Endothelial cell of umbilical vein (primary cell): ENCODE data around the gene DIP2A. TPM values are rescaled to one million over a fixed set of nuclear protein-coding genes. Genes with fewer than 3 reads are reported as not detected.

Experiments
- BruUV-seq: library from RNA; stranded (reverse); fragments of 400-500 nt; replicated peaks from 2 replicates; lab custom pipeline; 2021; lab: Mats Ljungman, UMichigan
- CTCF ChIA-PET: fragments of 300-600, 350-600 bp; sonication (Branson Sonifier 250); formaldehyde crosslinking; loops from one replicate; lab custom pipeline; 2021; ENCODE audit warnings: antibody characterized with exemption, inconsistent platforms; lab: Charles Lee
- POLR2A ChIA-PET: fragments of 300-600, 350-600 bp; sonication (Branson Sonifier 250); formaldehyde crosslinking; loops from one replicate; lab custom pipeline; 2021; ENCODE audit warnings: antibody characterized with exemption, inconsistent platforms; lab: Charles Lee
- DNase-seq: peaks from one replicate; pipeline ENCODE4 v3.0.0-alpha.2; 2011; ENCODE audit warnings: low read depth, low spot score
- FAIRE-seq: peaks from 2 replicates; lab custom pipeline; 2011; peaks lifted over from hg19 to GRCh38; lab: Jason Lieb, UNC
- H2AFZ ChIP-seq: 2 replicates; pipeline ENCODE4 v1.6.0; 2012; ENCODE audit warnings: low read depth, low read length, control low read depth, inconsistent platforms
- H3K27ac ChIP-seq: 2 replicates; pipeline ENCODE4 v1.5.1; 2011; ENCODE audit warnings: low read depth, mild to moderate bottlenecking, control low read depth, low read length, moderate library complexity; ENCODE audit not compliant: insufficient read depth
- H3K27me3 ChIP-seq, 2 experiments: 2 replicates each; pipeline versions ENCODE4 v1.6.0 to v1.6.1; 2011; ENCODE audit warnings: low read length in 2 of 2, mixed read lengths in 1 of 2; ENCODE audit not compliant: control insufficient read depth in 2 of 2, insufficient read depth in 2 of 2
- H3K36me3 ChIP-seq, 2 experiments: 2 replicates in 1 of 2; 3 replicates in 1 of 2; pipeline ENCODE4 v1.5.1; 2011; ENCODE audit warnings: low read length in 2 of 2, mild to moderate bottlenecking in 1 of 2, moderate library complexity in 1 of 2; ENCODE audit not compliant: control insufficient read depth in 2 of 2, insufficient read depth in 2 of 2; ENCODE audit errors: extremely low read depth in 1 of 2
- H3K4me1 ChIP-seq: 3 replicates; pipeline ENCODE4 v1.5.1; 2011; ENCODE audit warnings: mild to moderate bottlenecking, low read length; ENCODE audit not compliant: control insufficient read depth, insufficient read depth; ENCODE audit errors: extremely low read depth
- H3K4me2 ChIP-seq: 2 replicates; pipeline ENCODE4 v1.6.1; 2011; ENCODE audit warnings: low read length, control low read depth, mixed read lengths; ENCODE audit not compliant: insufficient read depth
- H3K4me3 ChIP-seq, 3 experiments: fragments of 200-600 bp in 1 of 3; sonication (generic), shearing (Covaris generic) in 1 of 3; replicated peaks in 1 of 3; 2 replicates each; pipeline ENCODE4 v1.5.1; 2011 to 2016; ENCODE audit warnings: control low read depth in 3 of 3, low read length in 3 of 3, mild to moderate bottlenecking in 2 of 3, inconsistent platforms in 1 of 3, low read depth in 1 of 3, moderate library complexity in 1 of 3; ENCODE audit not compliant: insufficient read depth in 1 of 3
- H3K79me2 ChIP-seq: 2 replicates; pipeline ENCODE4 v1.6.0; 2012; ENCODE audit warnings: low read length, inconsistent platforms; ENCODE audit not compliant: control insufficient read depth, insufficient read depth
- H3K9ac ChIP-seq: replicated peaks from 2 replicates; pipeline ENCODE3; 2011; ENCODE audit warnings: low read length, control low read depth; ENCODE audit not compliant: insufficient read depth; ENCODE audit errors: extremely low read depth
- H3K9me1 ChIP-seq: replicated peaks from 3 replicates; pipeline ENCODE4 v1.6.0; 2011; ENCODE audit warnings: mild to moderate bottlenecking, low read length; ENCODE audit not compliant: control insufficient read depth, insufficient read depth; ENCODE audit errors: extremely low read depth
- H3K9me3 ChIP-seq: replicated peaks from 2 replicates; pipeline ENCODE4 v1.5.1; 2012; ENCODE audit warnings: low read length, inconsistent platforms; ENCODE audit not compliant: control insufficient read depth, insufficient read depth
- H4K20me1 ChIP-seq: replicated peaks from 2 replicates; pipeline ENCODE3; 2011; ENCODE audit warnings: mild to moderate bottlenecking, low read length; ENCODE audit not compliant: control insufficient read depth, insufficient read depth; ENCODE audit errors: extremely low read depth
- EZH2 ChIP-seq: IDR thresholded peaks from 2 replicates; pipeline ENCODE4 v1.6.1; 2012; ENCODE audit warnings: borderline replicate concordance, low read depth, mild to moderate bottlenecking, moderate library complexity, low read length, inconsistent platforms; ENCODE audit not compliant: severe bottlenecking
- FOS ChIP-seq: IDR thresholded peaks from 2 replicates; pipeline ENCODE4 v1.6.1; 2011; ENCODE audit warnings: mild to moderate bottlenecking, low read length, moderate library complexity, borderline replicate concordance; ENCODE audit not compliant: insufficient read depth
- GATA2 ChIP-seq: IDR thresholded peaks from 2 replicates; pipeline ENCODE4 v1.7.0; 2011; ENCODE audit warnings: low read depth, mild to moderate bottlenecking, moderate library complexity, mixed read lengths, low read length; ENCODE audit not compliant: insufficient read length, insufficient read depth
- JUN ChIP-seq: IDR thresholded peaks from 2 replicates; pipeline ENCODE4 v1.6.1; 2011; ENCODE audit warnings: borderline replicate concordance, low read depth; ENCODE audit not compliant: insufficient read length, insufficient read depth
- MYC ChIP-seq: IDR thresholded peaks from one replicate; pipeline ENCODE4 v1.6.1; 2011; ENCODE audit warnings: mild to moderate bottlenecking, low read depth, low read length
- POLR2A ChIP-seq: IDR thresholded peaks from 2 replicates; pipeline ENCODE4 v1.6.1; 2012; ENCODE audit warnings: low read depth, mild to moderate bottlenecking, control low read depth, low read length
- POLR2AphosphoS5 ChIP-seq: IDR thresholded peaks from 2 replicates; pipeline ENCODE4 v1.6.1; 2012; ENCODE audit warnings: low read depth, mild to moderate bottlenecking, control low read depth, low read length, moderate library complexity; ENCODE audit not compliant: insufficient read depth
- dilution Hi-C: fragments of 300-500 bp; cut with MboI; formaldehyde crosslinking; loops from one replicate; pipeline ENCODE4 v1.15.0; 2019; ENCODE audit warnings: low sequenced_read_pairs; ENCODE audit not compliant: extremely low pct_ligation_motif_present
- intact Hi-C: fragments of 100-400 bp; cut with micrococcal nuclease; formaldehyde crosslinking; loops from one replicate; pipeline ENCODE4 v1.10.0; 2022
- polyA plus RNA-seq, 4 experiments: library from polyadenylated mRNA; depleted of rRNA in 3 of 4; stranded (reverse) in 3 of 4; unstranded in 1 of 4; fragments of >200 nt; gene quantifications; 2 replicates each; pipeline versions ENCODE4 v1.2.1 to v1.2.3, GENCODE V29; 2011 to 2012; ENCODE audit warnings: missing spikeins in 1 of 4
- total RNA-seq: library from RNA; stranded (reverse); gene quantifications from 2 replicates; pipeline ENCODE4 v1.2.3, GENCODE V29; 2021
- TF ChIP-seq, protein P1 (sequence below): IDR thresholded peaks from 2 replicates; pipeline ENCODE4 v1.6.1; 2011; ENCODE audit not compliant: insufficient read depth, insufficient read length
- TF ChIP-seq, protein P2 (sequence below), 2 donors: IDR thresholded peaks; 1 replicate in 1 of 2; 2 replicates in 1 of 2; pipeline ENCODE4 v1.5.1; 2011; ENCODE audit warnings: low read length in 2 of 2, mild to moderate bottlenecking in 2 of 2, moderate library complexity in 2 of 2, control low read depth in 1 of 2, inconsistent platforms in 1 of 2, low read depth in 1 of 2; ENCODE audit not compliant: insufficient read depth in 1 of 2; ENCODE audit errors: extremely low read depth in 1 of 2

Gene DIP2A
- total and polyA plus RNA-seq, 2 donors (not counting 3 experiments of a cell fraction or from before 2014, with no cell fraction given): 34.5 to 62.1 TPM

DNA sequence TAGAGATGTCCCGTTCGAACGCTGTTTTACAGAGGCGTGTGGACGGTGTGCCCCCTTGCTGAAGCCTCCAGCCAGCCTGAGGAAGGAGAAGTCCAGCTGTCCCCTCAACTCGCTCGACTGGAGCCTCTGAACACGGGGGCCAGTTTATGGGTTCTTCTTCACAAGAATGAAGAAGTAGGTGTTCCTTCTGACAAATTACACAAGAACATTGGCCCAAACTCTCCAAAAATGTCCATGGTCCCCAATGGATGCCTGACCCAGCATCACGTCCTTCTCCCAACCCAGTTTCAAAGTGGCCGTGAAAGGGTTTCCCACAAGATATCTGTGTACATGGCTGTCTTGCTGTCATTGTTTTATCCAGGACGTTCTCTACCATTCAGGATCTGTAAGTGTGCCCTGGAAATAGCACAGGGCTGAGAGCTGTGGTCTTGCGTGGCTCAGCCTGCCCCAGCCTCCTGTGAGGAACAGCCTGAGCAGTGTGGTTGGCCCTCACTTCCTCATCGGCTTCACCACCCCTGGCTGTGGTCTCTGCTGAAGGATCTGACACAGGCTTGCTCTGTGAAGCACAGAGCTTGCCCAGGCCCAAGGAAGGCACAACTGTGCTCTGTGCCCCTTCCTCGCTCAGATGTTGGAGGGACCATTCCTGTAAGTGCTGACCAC, 147.2 kb downstream of the DIP2A start:
- BruUV-seq: no TSS peak
- ChIA-PET POLR2A (no interaction called here), CTCF (no interaction called here)
- Histone ChIP-seq H4K20me1 (no peaks in the 10 kb centered on the region), H3K27me3 (peaks cover 14 to 20% of the 10 kb centered on the region in 2 experiments), H3K27ac (no peak overlapping the region), H3K9me1 (no peaks in the 10 kb centered on the region), H3K4me1 (no peaks in the 10 kb centered on the region), H2AFZ (no peak overlapping the region), H3K36me3 (no peaks in the 10 kb centered on the region), H3K9ac (no peak overlapping the region), H3K4me2 (no peak overlapping the region), H3K9me3 (no peaks in the 10 kb centered on the region), H3K79me2 (no peaks in the 10 kb centered on the region), H3K4me3 (no peak overlapping the region)
- intact Hi-C loops: no loop called here
- dilution Hi-C loops: no loop called here
- DNase-seq (no peak), FAIRE-seq (no peak)
- TF ChIP-seq POLR2AphosphoS5 (no peak), MYC (no peak), EZH2 (no peak), JUN (no peak), GATA2 (no peak), FOS (no peak), POLR2A (no peak)
- TF ChIP-seq, protein P1, sequence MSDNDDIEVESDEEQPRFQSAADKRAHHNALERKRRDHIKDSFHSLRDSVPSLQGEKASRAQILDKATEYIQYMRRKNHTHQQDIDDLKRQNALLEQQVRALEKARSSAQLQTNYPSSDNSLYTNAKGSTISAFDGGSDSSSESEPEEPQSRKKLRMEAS: no peak
- TF ChIP-seq, protein P2, sequence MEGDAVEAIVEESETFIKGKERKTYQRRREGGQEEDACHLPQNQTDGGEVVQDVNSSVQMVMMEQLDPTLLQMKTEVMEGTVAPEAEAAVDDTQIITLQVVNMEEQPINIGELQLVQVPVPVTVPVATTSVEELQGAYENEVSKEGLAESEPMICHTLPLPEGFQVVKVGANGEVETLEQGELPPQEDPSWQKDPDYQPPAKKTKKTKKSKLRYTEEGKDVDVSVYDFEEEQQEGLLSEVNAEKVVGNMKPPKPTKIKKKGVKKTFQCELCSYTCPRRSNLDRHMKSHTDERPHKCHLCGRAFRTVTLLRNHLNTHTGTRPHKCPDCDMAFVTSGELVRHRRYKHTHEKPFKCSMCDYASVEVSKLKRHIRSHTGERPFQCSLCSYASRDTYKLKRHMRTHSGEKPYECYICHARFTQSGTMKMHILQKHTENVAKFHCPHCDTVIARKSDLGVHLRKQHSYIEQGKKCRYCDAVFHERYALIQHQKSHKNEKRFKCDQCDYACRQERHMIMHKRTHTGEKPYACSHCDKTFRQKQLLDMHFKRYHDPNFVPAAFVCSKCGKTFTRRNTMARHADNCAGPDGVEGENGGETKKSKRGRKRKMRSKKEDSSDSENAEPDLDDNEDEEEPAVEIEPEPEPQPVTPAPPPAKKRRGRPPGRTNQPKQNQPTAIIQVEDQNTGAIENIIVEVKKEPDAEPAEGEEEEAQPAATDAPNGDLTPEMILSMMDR (IDR thresholded peaks at IDR 0.05; ENCODE audit: extremely low read depth in 1 of 2, insufficient read depth in 1 of 2, low read depth in 1 of 2, low read length in 2 of 2): no peak
